Left ventricle myocardium inferior (tissue), 1 donor: Measurements from ENCODE around the gene INPP5K. TPM values are rescaled to one million over a fixed set of nuclear protein-coding genes. Genes with fewer than 3 reads are reported as not detected.

Source experiments
- DNase-seq: peaks from one replicate; pipeline ENCODE4 v3.0.0-alpha.2; 2020
- H3K27ac ChIP-seq: fragments of 200-600 bp; replicated peaks from 2 replicates; pipeline ENCODE4 v1.8.0; 2021
- H3K27me3 ChIP-seq: fragments of 200-600 bp; 2 replicates; pipeline ENCODE4 v1.8.0; 2021; ENCODE audit warnings: low read depth
- H3K36me3 ChIP-seq: fragments of 200-600 bp; 2 replicates; pipeline ENCODE4 v1.8.0; 2021
- H3K4me1 ChIP-seq: fragments of 200-600 bp; 2 replicates; pipeline ENCODE4 v1.8.0; 2021
- H3K4me3 ChIP-seq: fragments of 200-600 bp; 2 replicates; pipeline ENCODE4 v1.8.0; 2021; ENCODE audit warnings: mild to moderate bottlenecking, moderate library complexity
- H3K9me3 ChIP-seq: fragments of 200-600 bp; replicated peaks from 2 replicates; pipeline ENCODE4 v1.8.0; 2021
- intact Hi-C: fragments of 100-400 bp; cut with micrococcal nuclease; formaldehyde crosslinking; loops from one replicate; pipeline ENCODE4 v1.11.0; 2022
- total RNA-seq: library from RNA; stranded (reverse); fragmentation: NEBNext Ultra II Directional; extraction: Animal tissue kit (Norgen Biotek cat#: 25700); gene quantifications from one replicate; pipeline ENCODE4 v1.2.1, GENCODE V29; 2021
- TF ChIP-seq, protein P1 (sequence below): fragments of 200-600 bp; IDR thresholded peaks from 2 replicates; pipeline ENCODE4 v1.8.0; 2021; ENCODE audit warnings: antibody characterized with exemption, mild to moderate bottlenecking, borderline replicate concordance
- donor health status: DM: no; HTN: yes; CAD: no; lungs with severe emphysema.

The INPP5K gene
- total RNA-seq, 1 donor from 2014 or later, result 35.2 TPM

DNA sequence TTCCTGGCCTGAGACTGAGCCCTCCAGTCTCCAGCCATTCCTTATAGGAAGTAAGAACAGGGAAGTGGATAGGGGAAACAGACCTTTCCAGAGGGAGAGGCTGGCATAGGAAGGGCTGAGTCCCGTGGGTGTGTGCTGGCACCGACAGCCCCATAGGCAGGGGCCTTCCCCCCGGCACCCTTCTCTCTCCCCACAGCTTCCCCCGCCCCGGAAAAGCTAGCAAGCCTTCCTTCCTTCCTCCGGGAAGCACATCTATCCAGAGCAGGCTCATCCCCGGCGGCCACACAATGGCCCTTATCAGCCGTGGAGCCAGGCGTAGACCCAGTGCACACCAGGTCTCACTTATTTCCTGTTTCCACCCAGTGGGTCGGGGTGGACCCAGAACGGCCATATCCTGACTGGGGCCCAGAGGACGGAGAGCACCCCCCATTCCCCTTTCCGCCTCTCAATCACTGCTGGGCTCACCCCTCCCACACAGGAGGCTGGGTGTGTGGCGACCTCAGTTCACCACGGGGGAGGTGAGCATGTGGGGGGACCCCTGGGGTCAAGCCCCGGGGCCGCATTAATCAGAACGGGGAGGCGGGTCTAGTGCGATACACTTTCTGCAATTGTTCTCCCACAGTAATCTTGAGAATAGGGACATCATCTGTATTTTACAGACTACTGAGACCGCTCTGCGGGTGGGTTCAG is 23.0 kb downstream of the INPP5K start:
- TF ChIP-seq, protein P1, sequence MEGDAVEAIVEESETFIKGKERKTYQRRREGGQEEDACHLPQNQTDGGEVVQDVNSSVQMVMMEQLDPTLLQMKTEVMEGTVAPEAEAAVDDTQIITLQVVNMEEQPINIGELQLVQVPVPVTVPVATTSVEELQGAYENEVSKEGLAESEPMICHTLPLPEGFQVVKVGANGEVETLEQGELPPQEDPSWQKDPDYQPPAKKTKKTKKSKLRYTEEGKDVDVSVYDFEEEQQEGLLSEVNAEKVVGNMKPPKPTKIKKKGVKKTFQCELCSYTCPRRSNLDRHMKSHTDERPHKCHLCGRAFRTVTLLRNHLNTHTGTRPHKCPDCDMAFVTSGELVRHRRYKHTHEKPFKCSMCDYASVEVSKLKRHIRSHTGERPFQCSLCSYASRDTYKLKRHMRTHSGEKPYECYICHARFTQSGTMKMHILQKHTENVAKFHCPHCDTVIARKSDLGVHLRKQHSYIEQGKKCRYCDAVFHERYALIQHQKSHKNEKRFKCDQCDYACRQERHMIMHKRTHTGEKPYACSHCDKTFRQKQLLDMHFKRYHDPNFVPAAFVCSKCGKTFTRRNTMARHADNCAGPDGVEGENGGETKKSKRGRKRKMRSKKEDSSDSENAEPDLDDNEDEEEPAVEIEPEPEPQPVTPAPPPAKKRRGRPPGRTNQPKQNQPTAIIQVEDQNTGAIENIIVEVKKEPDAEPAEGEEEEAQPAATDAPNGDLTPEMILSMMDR, result no peak
- DNase-seq, result peak; percentile 55
- H3K36me3 ChIP-seq, result peaks cover 35% of the 10 kb centered on the region
- no peaks in the 10 kb centered on the region for H3K27me3 ChIP-seq
- peaks cover 95% of the 10 kb centered on the region for H3K4me1 ChIP-seq
- peak overlapping the region; percentile 98 for H3K27ac ChIP-seq
- peak overlapping the region; percentile 84 for H3K4me3 ChIP-seq
- H3K9me3 ChIP-seq, result no peaks in the 10 kb centered on the region
- intact Hi-C loops, result no loop called here

GRCh38 chr17:1492249-1493206 is 23.9 kb downstream of the INPP5K start, which contains the start of gene MYO1C:
Gene MYO1C, minus strand, starts transcription at chr17:1492686. Its CDS starts 199 bp downstream, at chr17:1492487.
- peaks cover 29% of the 10 kb centered on the region for H3K36me3 ChIP-seq
- H3K27me3 ChIP-seq, result no peaks in the 10 kb centered on the region
- TF ChIP-seq, protein P1, result no peak
- H3K4me3 ChIP-seq, result peak within 1 kb of the TSS; percentile 84
- peaks cover 94% of the 10 kb centered on the region for H3K4me1 ChIP-seq
- intact Hi-C loops, result no loop called here
- DNase-seq, result peak; percentile 40
- peak within 1 kb of the TSS; percentile 98 for H3K27ac ChIP-seq
- H3K9me3 ChIP-seq, result no peaks in the 10 kb centered on the region

GRCh38 chr17:1491443-1492248 is 24.8 kb downstream of the INPP5K start:
- Histone ChIP-seq H3K27me3 (no peaks in the 10 kb centered on the region), H3K9me3 (no peaks in the 10 kb centered on the region), H3K4me3 (peak overlapping the region; percentile 84), H3K36me3 (peaks cover 20% of the 10 kb centered on the region), H3K4me1 (peaks cover 94% of the 10 kb centered on the region), H3K27ac (peak overlapping the region; percentile 98)
- TF ChIP-seq, protein P1, result no peak
- peak; percentile 79 for DNase-seq
- intact Hi-C loops, result no loop called here

DNA sequence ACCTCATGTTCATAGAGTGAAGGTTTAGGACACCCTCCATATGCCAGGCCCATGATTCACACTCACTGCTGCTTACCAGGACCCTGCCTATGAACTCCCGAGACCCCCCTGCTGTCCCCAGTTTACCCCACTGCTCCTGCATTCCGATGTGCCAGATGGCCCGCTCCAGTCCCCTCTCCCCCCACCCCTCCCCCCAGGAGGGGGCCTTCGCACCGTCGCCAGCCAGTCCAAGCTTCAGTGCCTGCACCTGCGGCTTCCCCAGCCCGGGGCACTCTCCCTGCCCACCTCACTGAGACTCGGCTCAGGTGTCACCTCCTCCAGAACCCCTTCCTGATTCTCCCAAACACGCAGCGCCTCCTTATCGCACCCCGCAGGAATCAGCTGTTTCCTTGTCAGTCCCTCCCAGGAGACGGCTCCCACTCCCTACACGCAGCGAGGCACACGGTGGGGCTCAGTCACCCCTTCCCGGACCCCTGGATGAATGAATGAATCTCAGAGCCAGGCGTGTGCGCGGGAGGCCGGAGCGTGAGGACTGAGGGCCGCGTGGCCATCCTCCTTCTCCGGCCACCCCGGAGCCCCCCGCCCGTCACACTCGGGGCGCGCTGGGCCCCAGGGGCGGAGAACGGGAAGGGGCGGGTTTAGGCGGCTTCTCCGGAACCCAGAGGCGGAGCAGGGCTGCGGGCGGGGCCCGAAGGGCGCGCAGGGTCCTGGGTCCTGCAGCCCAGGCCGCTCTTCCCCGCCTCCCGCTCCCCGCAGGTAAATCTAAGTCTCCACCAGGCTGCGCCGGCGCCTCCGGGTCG is 25.6 kb downstream of the INPP5K start:
- Histone ChIP-seq H3K36me3 (peaks cover 12% of the 10 kb centered on the region), H3K27ac (peak overlapping the region; percentile 98), H3K27me3 (no peaks in the 10 kb centered on the region), H3K4me3 (peak overlapping the region; percentile 84), H3K9me3 (no peaks in the 10 kb centered on the region), H3K4me1 (peaks cover 94% of the 10 kb centered on the region)
- TF ChIP-seq, protein P1, result no peak
- DNase-seq, result peak; percentile 83
- intact Hi-C loops, result no loop called here
